22Rv1 (cell line): ENCODE results near the gene GFRAL.

Experiments
- H3K27ac ChIP-seq: fragments of 450-650 bp; 2 replicates; pipeline ENCODE4 v1.5.1; 2017
- ZFX ChIP-seq: fragments of 450-650 bp; IDR thresholded peaks from 2 replicates; pipeline ENCODE4 v1.6.1; 2017; ENCODE audit warnings: antibody characterized with exemption, borderline replicate concordance
- TF ChIP-seq, protein P1 (sequence below): fragments of 450-650 bp; IDR thresholded peaks from 2 replicates; pipeline ENCODE4 v1.5.1; 2017; ENCODE audit warnings: mild to moderate bottlenecking

Gene GFRAL

GRCh38 chr6:55449225-55449624, 122.0 kb downstream of the GFRAL start:
- H3K27ac ChIP-seq = no peak overlapping the region
- TF ChIP-seq, protein P1, sequence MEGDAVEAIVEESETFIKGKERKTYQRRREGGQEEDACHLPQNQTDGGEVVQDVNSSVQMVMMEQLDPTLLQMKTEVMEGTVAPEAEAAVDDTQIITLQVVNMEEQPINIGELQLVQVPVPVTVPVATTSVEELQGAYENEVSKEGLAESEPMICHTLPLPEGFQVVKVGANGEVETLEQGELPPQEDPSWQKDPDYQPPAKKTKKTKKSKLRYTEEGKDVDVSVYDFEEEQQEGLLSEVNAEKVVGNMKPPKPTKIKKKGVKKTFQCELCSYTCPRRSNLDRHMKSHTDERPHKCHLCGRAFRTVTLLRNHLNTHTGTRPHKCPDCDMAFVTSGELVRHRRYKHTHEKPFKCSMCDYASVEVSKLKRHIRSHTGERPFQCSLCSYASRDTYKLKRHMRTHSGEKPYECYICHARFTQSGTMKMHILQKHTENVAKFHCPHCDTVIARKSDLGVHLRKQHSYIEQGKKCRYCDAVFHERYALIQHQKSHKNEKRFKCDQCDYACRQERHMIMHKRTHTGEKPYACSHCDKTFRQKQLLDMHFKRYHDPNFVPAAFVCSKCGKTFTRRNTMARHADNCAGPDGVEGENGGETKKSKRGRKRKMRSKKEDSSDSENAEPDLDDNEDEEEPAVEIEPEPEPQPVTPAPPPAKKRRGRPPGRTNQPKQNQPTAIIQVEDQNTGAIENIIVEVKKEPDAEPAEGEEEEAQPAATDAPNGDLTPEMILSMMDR = peak; percentile 45
- no peak for TF ChIP-seq ZFX

DNA sequence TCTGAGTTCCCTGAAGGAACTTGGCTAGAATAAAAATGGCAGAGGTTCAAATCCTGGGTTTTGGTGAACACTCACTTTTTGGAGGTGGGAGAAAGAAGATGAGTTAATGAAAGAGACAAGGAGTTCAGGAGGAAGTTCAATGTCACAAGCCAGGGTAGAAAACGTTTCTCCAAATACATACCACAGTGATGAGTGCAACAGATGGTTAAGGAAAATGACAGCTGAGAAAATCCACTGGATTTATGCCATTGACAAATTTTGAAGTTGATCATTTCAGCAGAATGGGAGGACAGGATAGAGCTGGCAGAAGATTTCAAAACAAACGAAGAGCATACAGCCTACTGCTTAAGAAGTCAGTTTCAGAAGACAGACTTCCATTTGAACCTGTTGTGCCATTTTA, 122.7 kb downstream of the GFRAL start:
- no peak for TF ChIP-seq ZFX
- TF ChIP-seq, protein P1 = no peak
- H3K27ac ChIP-seq = no peak overlapping the region
